Upper lobe of right lung (tissue), 1 donor: ENCODE results near the gene SOWAHA. TPM values are rescaled to one million over a fixed set of nuclear protein-coding genes. Genes with fewer than 3 reads are reported as not detected.
A peak's percentile ranks its signal among the peaks of the same experiment; 100 is the strongest.

Experiments used
- ATAC-seq: fragments of 200-7000 bp; cut with Tn5 transposase; one replicate; pipeline ENCODE4 v1.9.1; 2020; ENCODE audit warnings: mild to moderate bottlenecking, moderate library complexity
- DNase-seq: peaks from one replicate; pipeline ENCODE4 v3.0.0-alpha.2; 2020
- H3K27ac ChIP-seq: fragments of 200-600 bp; one replicate; pipeline ENCODE4 v1.8.0; 2022
- H3K27me3 ChIP-seq: fragments of 200-600 bp; one replicate; pipeline ENCODE4 v1.8.0; 2022; ENCODE audit warnings: mild to moderate bottlenecking
- H3K36me3 ChIP-seq: fragments of 200-600 bp; one replicate; pipeline ENCODE4 v1.8.0; 2022
- H3K4me1 ChIP-seq: fragments of 200-600 bp; one replicate; pipeline ENCODE4 v1.8.0; 2022
- H3K4me3 ChIP-seq: fragments of 200-600 bp; one replicate; pipeline ENCODE4 v1.8.0; 2022; ENCODE audit warnings: mild to moderate bottlenecking
- H3K9me3 ChIP-seq: fragments of 200-600 bp; one replicate; pipeline ENCODE4 v1.8.0; 2022
- CTCF ChIP-seq: fragments of 200-600 bp; IDR thresholded peaks from one replicate; pipeline ENCODE4 v1.8.0; 2022; ENCODE audit warnings: antibody characterized with exemption
- intact Hi-C: fragments of 100-400 bp; cut with DNase I; formaldehyde crosslinking; loops from one replicate; pipeline ENCODE4 v1.11.0; 2022
- total RNA-seq: library from RNA; stranded (reverse); fragmentation: NEBNext Ultra II Directional; extraction: Animal tissue kit (Norgen Biotek cat#: 25700); gene quantifications from one replicate; pipeline ENCODE4 v1.2.1, GENCODE V29; 2021
- donor health status: DM: no; HTN: yes; CAD: no; lungs with severe emphysema.

Gene SOWAHA
- total RNA-seq, 1 donor from 2014 or later = not detected

- Histone ChIP-seq H3K36me3 (peaks cover 26% of the 10 kb centered on the region), H3K9me3 (no peaks in the 10 kb centered on the region), H3K4me3 (no peak overlapping the region), H3K27me3 (no peaks in the 10 kb centered on the region), H3K27ac (no peak overlapping the region), H3K4me1 (peaks cover 32% of the 10 kb centered on the region)
- no peak for TF ChIP-seq CTCF
- no peak for DNase-seq
- intact Hi-C loops = no loop called here
- ATAC-seq = no peak
These were observed 46.4 kb upstream of the SOWAHA start for GRCh38 chr5:132766806-132767055.

- Histone ChIP-seq H3K4me1 (peaks cover 36% of the 10 kb centered on the region), H3K27me3 (no peaks in the 10 kb centered on the region), H3K9me3 (no peaks in the 10 kb centered on the region), H3K36me3 (peaks cover 26% of the 10 kb centered on the region), H3K4me3 (no peak overlapping the region), H3K27ac (no peak overlapping the region)
- no peak for DNase-seq
- intact Hi-C loops = no loop called here
- TF ChIP-seq CTCF = no peak
- ATAC-seq = no peak
These were observed 46.0 kb upstream of the SOWAHA start for GRCh38 chr5:132767150-132767549.

GRCh38 chr5:132768485-132768868 is 44.6 kb upstream of the SOWAHA start:
- Histone ChIP-seq H3K27ac (no peak overlapping the region), H3K36me3 (peaks cover 16% of the 10 kb centered on the region), H3K4me3 (no peak overlapping the region), H3K4me1 (peaks cover 37% of the 10 kb centered on the region), H3K27me3 (no peaks in the 10 kb centered on the region), H3K9me3 (no peaks in the 10 kb centered on the region)
- intact Hi-C loops = no loop called here
- no peak for DNase-seq
- TF ChIP-seq CTCF = no peak
- no peak for ATAC-seq

GRCh38 chr5:132770476-132771159 is 42.5 kb upstream of the SOWAHA start:
- H3K36me3 ChIP-seq = no peaks in the 10 kb centered on the region
- no peak for TF ChIP-seq CTCF
- intact Hi-C loops = no loop called here
- H3K9me3 ChIP-seq = no peaks in the 10 kb centered on the region
- no peak overlapping the region for H3K4me3 ChIP-seq
- no peak for DNase-seq
- H3K27ac ChIP-seq = peak overlapping the region; percentile 51
- ATAC-seq = no peak
- H3K27me3 ChIP-seq = no peaks in the 10 kb centered on the region
- peaks cover 47% of the 10 kb centered on the region for H3K4me1 ChIP-seq

GRCh38 chr5:132771503-132771998 is 41.6 kb upstream of the SOWAHA start:
- Histone ChIP-seq H3K27me3 (no peaks in the 10 kb centered on the region), H3K4me1 (peaks cover 54% of the 10 kb centered on the region), H3K9me3 (no peaks in the 10 kb centered on the region), H3K36me3 (no peaks in the 10 kb centered on the region), H3K27ac (peak overlapping the region; percentile 51), H3K4me3 (no peak overlapping the region)
- TF ChIP-seq CTCF = no peak
- DNase-seq (no peak), ATAC-seq (peak; percentile 21)
- intact Hi-C loops = no loop called here
